K562 (cell line): ENCODE results near the gene HSF2BP. TPM values are rescaled to one million over a fixed set of nuclear protein-coding genes. Genes with fewer than 3 reads are reported as not detected.
A peak's percentile ranks its signal among the peaks of the same experiment; 100 is the strongest.

Source experiments
- BRF1 ChIP-seq: IDR thresholded peaks from 3 replicates; pipeline ENCODE4 v1.6.1; 2011; ENCODE audit warnings: borderline replicate concordance, mild to moderate bottlenecking; ENCODE audit not compliant: insufficient read length; ENCODE audit errors: extremely low read depth
- CTCF ChIP-seq, 3 experiments: IDR thresholded peaks in 2 of 3; conservative IDR thresholded peaks in 1 of 3; 2 replicates each; pipeline ENCODE4 v1.5.1; 2011 to 2012; ENCODE audit warnings: low read length in 3 of 3, mild to moderate bottlenecking in 3 of 3, control low read depth in 2 of 3, improper control_type of control experiment in 1 of 3, inconsistent platforms in 1 of 3, low read depth in 1 of 3, mixed read lengths in 1 of 3, moderate library complexity in 1 of 3; ENCODE audit not compliant: insufficient read depth in 2 of 3
- ELK3 ChIP-seq: fragments of 450-650 bp; formaldehyde crosslinking; IDR thresholded peaks from 2 replicates; pipeline ENCODE4 v1.4.0; 2020; ENCODE audit warnings: mild to moderate bottlenecking
- KAT7 ChIP-seq: sonication (generic); formaldehyde crosslinking; IDR thresholded peaks from 2 replicates; pipeline ENCODE4 v1.8.0; 2022; ENCODE audit warnings: missing genetic modification reagents, mild to moderate bottlenecking, borderline replicate concordance
- KLF1 ChIP-seq: fragments of 450-650 bp; IDR thresholded peaks from 2 replicates; pipeline ENCODE4 v1.6.1; 2016; ENCODE audit warnings: missing genetic modification characterization, missing compliant biosample characterization
- KLF10 ChIP-seq: fragments of 250-450 bp; sonication (Bioruptor Pico); IDR thresholded peaks from 2 replicates; pipeline ENCODE4 v1.6.1; 2021; ENCODE audit warnings: matching md5 sums
- KLF16 ChIP-seq: IDR thresholded peaks from 2 replicates; pipeline ENCODE4 v1.6.1; 2016; ENCODE audit warnings: antibody characterized with exemption
- L3MBTL2 ChIP-seq: fragments of 450-650 bp; IDR thresholded peaks from 2 replicates; pipeline ENCODE4 v1.6.1; 2016; ENCODE audit warnings: mild to moderate bottlenecking, moderate library complexity
- MXI1 ChIP-seq: IDR thresholded peaks from 2 replicates; pipeline ENCODE4 v1.6.1; 2011; ENCODE audit warnings: low read depth, mild to moderate bottlenecking, improper control_type of control experiment, low read length
- PML ChIP-seq: IDR thresholded peaks from 2 replicates; pipeline ENCODE4 v1.6.1; 2012; ENCODE audit warnings: low read length, inconsistent platforms
- PRPF4 ChIP-seq: fragments of 200-400 bp; formaldehyde crosslinking; IDR thresholded peaks from one replicate; pipeline ENCODE4 v1.6.1; 2017; ENCODE audit warnings: low read length, low read depth, mild to moderate bottlenecking; ENCODE audit not compliant: insufficient read depth, poor library complexity, severe bottlenecking
- SAFB ChIP-seq: fragments of 200-400 bp; formaldehyde crosslinking; IDR thresholded peaks from 2 replicates; pipeline ENCODE4 v1.6.1; 2017; ENCODE audit warnings: low read depth, low read length, borderline replicate concordance
- ZNF224 ChIP-seq: sonication (generic); formaldehyde crosslinking; IDR thresholded peaks from 2 replicates; pipeline ENCODE4 v1.8.0; 2022; ENCODE audit warnings: mild to moderate bottlenecking, missing genetic modification reagents
- ZNF507 ChIP-seq: conservative IDR thresholded peaks from 2 replicates; pipeline ENCODE4 v1.6.1; 2017; ENCODE audit warnings: missing genetic modification characterization, missing compliant biosample characterization
- ZNF766 ChIP-seq: fragments of 200-800 bp; sonication (Bioruptor generic); conservative IDR thresholded peaks from 2 replicates; pipeline ENCODE4 v1.6.1; 2016; ENCODE audit warnings: missing genetic modification characterization, missing compliant biosample characterization
- ZNF778 ChIP-seq: fragments of 450-650 bp; formaldehyde crosslinking; IDR thresholded peaks from 2 replicates; pipeline ENCODE4 v1.4.0; 2020; ENCODE audit warnings: mild to moderate bottlenecking, moderate library complexity
- polyA plus RNA-seq, 8 experiments: library from polyadenylated mRNA; depleted of rRNA in 4 of 8; stranded (reverse) in 5 of 8; unstranded in 3 of 8; fragments of >200 nt; fragmentation: Nextera tagmentation in 2 of 8; fragmentation: Illumina TruSeq in 1 of 8; extraction: Ambion mirVana in 2 of 8; extraction: Trizol in 1 of 8; gene quantifications; 2 replicates each; pipeline versions ENCODE4 v1.2.1 to v1.2.3, GENCODE V29; 2011 to 2014; ENCODE audit warnings: inconsistent platforms in 1 of 8, missing spikeins in 1 of 8
- total RNA-seq, 7 experiments: library from RNA; depleted of rRNA in 6 of 7; stranded (reverse); fragments of >200 nt in 6 of 7; fragmentation: Illumina TruSeq in 2 of 7; extraction: Trizol in 2 of 7; gene quantifications; 2 replicates each; pipeline versions ENCODE4 v1.2.1 to v1.2.3, GENCODE V29; 2011 to 2021; ENCODE audit warnings: low replicate concordance in 1 of 7
- TF ChIP-seq, protein P1 (sequence below), 2 experiments: IDR thresholded peaks in 1 of 2; conservative IDR thresholded peaks in 1 of 2; 2 replicates each; pipeline ENCODE4 v1.6.1; 2016; ENCODE audit warnings: low read depth in 2 of 2, mild to moderate bottlenecking in 1 of 2, missing compliant biosample characterization in 1 of 2, missing genetic modification characterization in 1 of 2, moderate library complexity in 1 of 2
- TF ChIP-seq, protein P2 (sequence below): fragments of 450-650 bp; IDR thresholded peaks from 2 replicates; pipeline ENCODE4 v1.6.1; 2018; ENCODE audit not compliant: partially characterized antibody

Gene HSF2BP
- total and polyA plus RNA-seq, 9 of the 15 experiments (the other 6 are each of a cell fraction or from before 2014, with no cell fraction given): 0.04 to 0.57 (median 0.20) TPM; not detected in 2

DNA sequence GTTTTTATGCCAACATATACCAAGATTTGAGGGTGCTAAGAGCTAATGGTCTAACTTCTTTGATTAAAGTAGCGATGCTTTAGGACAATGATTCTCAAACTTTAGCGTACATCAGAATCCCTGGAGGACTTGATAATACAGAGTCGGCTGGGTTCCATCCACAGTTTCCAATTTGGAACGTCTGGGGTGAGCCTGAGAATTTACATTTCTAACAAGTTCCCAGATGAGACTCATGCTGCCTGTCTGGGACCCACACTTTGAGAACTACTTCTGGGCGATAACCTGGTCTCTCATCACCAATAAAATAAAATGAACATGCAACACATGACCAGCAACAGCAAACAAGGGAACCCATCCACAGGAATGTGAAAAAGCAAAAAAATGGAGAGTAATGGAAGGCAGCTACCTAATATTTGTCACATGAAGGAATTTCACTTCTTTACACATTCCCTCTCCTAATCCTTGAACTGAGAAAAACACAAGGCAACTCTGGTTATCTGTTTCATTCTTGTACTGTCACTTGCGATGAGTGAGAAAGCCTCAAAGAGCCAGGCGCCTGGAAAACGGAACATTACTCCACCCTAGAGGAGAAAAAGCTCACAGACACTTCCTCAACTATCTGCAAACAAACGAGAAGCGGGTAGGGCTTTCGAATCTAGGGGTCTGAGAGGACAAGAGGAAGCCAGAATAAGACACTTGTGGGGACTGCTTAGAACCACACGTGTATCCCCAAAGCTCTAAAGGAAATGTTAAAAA, 14.0 kb downstream of the HSF2BP start (continued):
- TF ChIP-seq ZNF778: no peak
- peak; percentile 63; the same call in 1 of the 2 replicates for TF ChIP-seq ZNF766 (CRISPR knock-in tag)
- no peak for TF ChIP-seq BRF1
- TF ChIP-seq L3MBTL2: no peak
- TF ChIP-seq ZNF224: no peak
- TF ChIP-seq KLF1 (tag): no peak
- TF ChIP-seq MXI1: no peak
- TF ChIP-seq, protein P1, sequence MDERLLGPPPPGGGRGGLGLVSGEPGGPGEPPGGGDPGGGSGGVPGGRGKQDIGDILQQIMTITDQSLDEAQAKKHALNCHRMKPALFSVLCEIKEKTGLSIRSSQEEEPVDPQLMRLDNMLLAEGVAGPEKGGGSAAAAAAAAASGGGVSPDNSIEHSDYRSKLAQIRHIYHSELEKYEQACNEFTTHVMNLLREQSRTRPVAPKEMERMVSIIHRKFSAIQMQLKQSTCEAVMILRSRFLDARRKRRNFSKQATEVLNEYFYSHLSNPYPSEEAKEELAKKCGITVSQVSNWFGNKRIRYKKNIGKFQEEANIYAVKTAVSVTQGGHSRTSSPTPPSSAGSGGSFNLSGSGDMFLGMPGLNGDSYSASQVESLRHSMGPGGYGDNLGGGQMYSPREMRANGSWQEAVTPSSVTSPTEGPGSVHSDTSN (CRISPR knock-in tag; IDR thresholded peaks at IDR 0.05; ENCODE audit: low read depth): no peak
- TF ChIP-seq, protein P1 (tag; conservative IDR thresholded peaks at IDR 0.05; ENCODE audit: low read depth): peak; percentile 64
- TF ChIP-seq CTCF (IDR thresholded peaks at IDR 0.05 in 2 of 3, conservative IDR thresholded peaks at IDR 0.05 in 1 of 3; ENCODE audit: insufficient read depth in 2 of 3, low read depth in 1 of 3, low read length in 3 of 3): peak; percentile 65 to 86 (median 70)
- TF ChIP-seq, protein P2, sequence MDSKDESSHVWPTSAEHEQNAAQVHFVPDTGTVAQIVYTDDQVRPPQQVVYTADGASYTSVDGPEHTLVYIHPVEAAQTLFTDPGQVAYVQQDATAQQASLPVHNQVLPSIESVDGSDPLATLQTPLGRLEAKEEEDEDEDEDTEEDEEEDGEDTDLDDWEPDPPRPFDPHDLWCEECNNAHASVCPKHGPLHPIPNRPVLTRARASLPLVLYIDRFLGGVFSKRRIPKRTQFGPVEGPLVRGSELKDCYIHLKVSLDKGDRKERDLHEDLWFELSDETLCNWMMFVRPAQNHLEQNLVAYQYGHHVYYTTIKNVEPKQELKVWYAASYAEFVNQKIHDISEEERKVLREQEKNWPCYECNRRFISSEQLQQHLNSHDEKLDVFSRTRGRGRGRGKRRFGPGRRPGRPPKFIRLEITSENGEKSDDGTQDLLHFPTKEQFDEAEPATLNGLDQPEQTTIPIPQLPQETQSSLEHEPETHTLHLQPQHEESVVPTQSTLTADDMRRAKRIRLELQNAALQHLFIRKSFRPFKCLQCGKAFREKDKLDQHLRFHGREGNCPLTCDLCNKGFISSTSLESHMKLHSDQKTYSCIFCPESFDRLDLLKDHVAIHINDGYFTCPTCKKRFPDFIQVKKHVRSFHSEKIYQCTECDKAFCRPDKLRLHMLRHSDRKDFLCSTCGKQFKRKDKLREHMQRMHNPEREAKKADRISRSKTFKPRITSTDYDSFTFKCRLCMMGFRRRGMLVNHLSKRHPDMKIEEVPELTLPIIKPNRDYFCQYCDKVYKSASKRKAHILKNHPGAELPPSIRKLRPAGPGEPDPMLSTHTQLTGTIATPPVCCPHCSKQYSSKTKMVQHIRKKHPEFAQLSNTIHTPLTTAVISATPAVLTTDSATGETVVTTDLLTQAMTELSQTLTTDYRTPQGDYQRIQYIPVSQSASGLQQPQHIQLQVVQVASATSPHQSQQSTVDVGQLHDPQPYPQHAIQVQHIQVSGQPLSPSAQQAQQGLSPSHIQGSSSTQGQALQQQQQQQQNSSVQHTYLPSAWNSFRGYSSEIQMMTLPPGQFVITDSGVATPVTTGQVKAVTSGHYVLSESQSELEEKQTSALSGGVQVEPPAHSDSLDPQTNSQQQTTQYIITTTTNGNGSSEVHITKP: no peak
- TF ChIP-seq KLF10 (CRISPR knock-in tag): no peak
- TF ChIP-seq SAFB: no peak
- TF ChIP-seq ZNF507: no peak
- no peak for TF ChIP-seq ELK3
- TF ChIP-seq KAT7 (CRISPR knock-in tag): no peak
- no peak for TF ChIP-seq PRPF4
- no peak for TF ChIP-seq PML
- no peak for TF ChIP-seq KLF16
